ENCODE measurements around the gene PRPF6. TPM values are rescaled to one million over a fixed set of nuclear protein-coding genes. Genes with fewer than 3 reads are reported as not detected.
"Not testable (repeated sequence)": the region's sequence is repeated elsewhere in the genome, so short reads cannot be mapped to it uniquely, and the experiment has no call there.

PRPF6 gene
- polyA plus RNA-seq, 3 donors = 29.1 to 47.7 (median 34.5) TPM

GRCh38 chr20:64010711-64011237, 29.8 kb downstream of the PRPF6 start:
- H3K27me3 ChIP-seq (ENCODE audit: control insufficient read depth in 2 of 2, insufficient read depth in 2 of 2, low read length in 2 of 2) = no peaks in the 10 kb centered on the region
- Mint-ChIP-seq H3K4me1 (peaks cover 2% of the 10 kb centered on the region), H3K27ac (no peak overlapping the region), H3K36me3 (peaks cover 65 to 83% of the 10 kb centered on the region in 2 donors), H3K4me3 (no peak overlapping the region), H3K9me3 (peaks cover 7 to 19% (median 10%) of the 10 kb centered on the region in 7 donors), H3K27me3 (ENCODE audit: low read depth in 3 of 3) (peaks cover 0 to 4% (median 0%) of the 10 kb centered on the region in 3 donors)
- H3K27ac ChIP-seq (ENCODE audit: low read depth in 1 of 2, low read length in 2 of 2) = no peak overlapping the region
- no peaks in the 10 kb centered on the region for H3K4me1 ChIP-seq (ENCODE audit: control insufficient read depth in 1 of 2, insufficient read depth in 2 of 2, low read length in 2 of 2)
- H3K9me3 ChIP-seq (replicated peaks in 1 of 2; ENCODE audit: control insufficient read depth in 1 of 2, insufficient read depth in 1 of 2, low read length in 2 of 2) = peaks cover 0 to 7% of the 10 kb centered on the region in 2 donors
- TF ChIP-seq CTCF (IDR thresholded peaks at IDR 0.05) = no peak
- H3K9ac ChIP-seq (ENCODE audit: insufficient read depth, low read length, poor library complexity, severe bottlenecking) = no peak overlapping the region
- H3K36me3 ChIP-seq (replicated peaks in 1 of 2; ENCODE audit: control insufficient read depth in 1 of 2, insufficient read depth in 2 of 2, low read length in 2 of 2) = peaks cover 67 to 89% of the 10 kb centered on the region in 2 donors
- no peaks in the 10 kb centered on the region for H3K79me2 ChIP-seq (ENCODE audit: insufficient read depth, low read length)
- no peak overlapping the region for H3K4me3 ChIP-seq (replicated peaks in 1 of 3; ENCODE audit: low read depth in 2 of 3, low read length in 3 of 3)
- peaks cover 22% of the 10 kb centered on the region for H4K20me1 ChIP-seq (ENCODE audit: insufficient read depth, low read length)
- intact Hi-C loops (cut with micrococcal nuclease) = no loop called here
- WGBS (ENCODE audit: insufficient coverage) = 98% methylated on average over 8 of the region's 8 CpGs
- no peak overlapping the region for H2AFZ ChIP-seq (ENCODE audit: insufficient read depth, low read depth, low read length, poor library complexity, severe bottlenecking)
- DNase-seq = no peak
- H3K4me2 ChIP-seq (replicated peaks; ENCODE audit: extremely low read depth, low read length, poor library complexity, severe bottlenecking) = no peak overlapping the region

GRCh38 chr20:64011366-64011779, 30.4 kb downstream of the PRPF6 start:
- Mint-ChIP-seq H3K27me3 (ENCODE audit: low read depth in 3 of 3) (peaks cover 0 to 4% (median 0%) of the 10 kb centered on the region in 3 donors), H3K9me3 (peaks cover 7 to 19% (median 10%) of the 10 kb centered on the region in 7 donors), H3K36me3 (peaks cover 62 to 84% of the 10 kb centered on the region in 2 donors), H3K27ac (no peak overlapping the region), H3K4me3 (no peak overlapping the region), H3K4me1 (peaks cover 2% of the 10 kb centered on the region)
- no peaks in the 10 kb centered on the region for H3K79me2 ChIP-seq (ENCODE audit: insufficient read depth, low read length)
- no peak overlapping the region for H3K27ac ChIP-seq (ENCODE audit: low read depth in 1 of 2, low read length in 2 of 2)
- peaks cover 16% of the 10 kb centered on the region for H4K20me1 ChIP-seq (ENCODE audit: insufficient read depth, low read length)
- H3K4me3 ChIP-seq (replicated peaks in 1 of 3; ENCODE audit: low read depth in 2 of 3, low read length in 3 of 3) = no peak overlapping the region
- intact Hi-C loops (cut with micrococcal nuclease) = no loop called here
- no peak overlapping the region for H3K4me2 ChIP-seq (replicated peaks; ENCODE audit: extremely low read depth, low read length, poor library complexity, severe bottlenecking)
- WGBS (ENCODE audit: insufficient coverage) = 97% methylated on average over 15 of the region's 16 CpGs
- H3K9ac ChIP-seq (ENCODE audit: insufficient read depth, low read length, poor library complexity, severe bottlenecking) = no peak overlapping the region
- H3K9me3 ChIP-seq (replicated peaks in 1 of 2; ENCODE audit: control insufficient read depth in 1 of 2, insufficient read depth in 1 of 2, low read length in 2 of 2) = peaks cover 0 to 7% of the 10 kb centered on the region in 2 donors
- no peaks in the 10 kb centered on the region for H3K4me1 ChIP-seq (ENCODE audit: control insufficient read depth in 1 of 2, insufficient read depth in 2 of 2, low read length in 2 of 2)
- no peak for TF ChIP-seq CTCF (IDR thresholded peaks at IDR 0.05)
- H3K36me3 ChIP-seq (replicated peaks in 1 of 2; ENCODE audit: control insufficient read depth in 1 of 2, insufficient read depth in 2 of 2, low read length in 2 of 2) = peaks cover 69 to 89% of the 10 kb centered on the region in 2 donors
- H3K27me3 ChIP-seq (ENCODE audit: control insufficient read depth in 2 of 2, insufficient read depth in 2 of 2, low read length in 2 of 2) = no peaks in the 10 kb centered on the region
- H2AFZ ChIP-seq (ENCODE audit: insufficient read depth, low read depth, low read length, poor library complexity, severe bottlenecking) = no peak overlapping the region
- no peak for DNase-seq

GRCh38 chr20:64012385-64013154, 31.6 kb downstream of the PRPF6 start:
- H3K4me1 Mint-ChIP-seq; H3K9me3 ChIP-seq (replicated peaks in 1 of 2; ENCODE audit: control insufficient read depth in 1 of 2, insufficient read depth in 1 of 2, low read length in 2 of 2); H3K4me2 ChIP-seq (replicated peaks; ENCODE audit: extremely low read depth, low read length, poor library complexity, severe bottlenecking); H3K9ac ChIP-seq (ENCODE audit: insufficient read depth, low read length, poor library complexity, severe bottlenecking); H3K27ac ChIP-seq (ENCODE audit: low read depth in 1 of 2, low read length in 2 of 2); H3K4me1 ChIP-seq (ENCODE audit: control insufficient read depth in 1 of 2, insufficient read depth in 2 of 2, low read length in 2 of 2); DNase-seq; H3K27me3 Mint-ChIP-seq (ENCODE audit: low read depth in 3 of 3); H3K79me2 ChIP-seq (ENCODE audit: insufficient read depth, low read length); H3K27me3 ChIP-seq (ENCODE audit: control insufficient read depth in 2 of 2, insufficient read depth in 2 of 2, low read length in 2 of 2); H3K4me3 ChIP-seq (replicated peaks in 1 of 3; ENCODE audit: low read depth in 2 of 3, low read length in 3 of 3); H3K4me3 Mint-ChIP-seq; H2AFZ ChIP-seq (ENCODE audit: insufficient read depth, low read depth, low read length, poor library complexity, severe bottlenecking); intact Hi-C loops (cut with micrococcal nuclease): not testable (repeated sequence)
- Histone ChIP-seq H3K36me3 (replicated peaks in 1 of 2; ENCODE audit: control insufficient read depth in 1 of 2, insufficient read depth in 2 of 2, low read length in 2 of 2) (peaks cover 68 to 87% of the 10 kb centered on the region in 2 donors), H4K20me1 (ENCODE audit: insufficient read depth, low read length) (peaks cover 12% of the 10 kb centered on the region)
- 100% methylated on average over 3 of the region's 20 CpGs for WGBS (ENCODE audit: insufficient coverage)
- Mint-ChIP-seq H3K9me3 (peaks cover 7 to 15% (median 10%) of the 10 kb centered on the region in 7 donors), H3K36me3 (peaks cover 62 to 83% of the 10 kb centered on the region in 2 donors), H3K27ac (peak overlapping the region in 1 of 7 donors; percentile 50)

Measured in CD14-positive monocyte (primary cell).